ENCODE measurements around the gene FAAP100.
"Not testable (repeated sequence)": the region's sequence is repeated elsewhere in the genome, so short reads cannot be mapped to it uniquely, and the experiment has no call there.

FAAP100 gene

DNA sequence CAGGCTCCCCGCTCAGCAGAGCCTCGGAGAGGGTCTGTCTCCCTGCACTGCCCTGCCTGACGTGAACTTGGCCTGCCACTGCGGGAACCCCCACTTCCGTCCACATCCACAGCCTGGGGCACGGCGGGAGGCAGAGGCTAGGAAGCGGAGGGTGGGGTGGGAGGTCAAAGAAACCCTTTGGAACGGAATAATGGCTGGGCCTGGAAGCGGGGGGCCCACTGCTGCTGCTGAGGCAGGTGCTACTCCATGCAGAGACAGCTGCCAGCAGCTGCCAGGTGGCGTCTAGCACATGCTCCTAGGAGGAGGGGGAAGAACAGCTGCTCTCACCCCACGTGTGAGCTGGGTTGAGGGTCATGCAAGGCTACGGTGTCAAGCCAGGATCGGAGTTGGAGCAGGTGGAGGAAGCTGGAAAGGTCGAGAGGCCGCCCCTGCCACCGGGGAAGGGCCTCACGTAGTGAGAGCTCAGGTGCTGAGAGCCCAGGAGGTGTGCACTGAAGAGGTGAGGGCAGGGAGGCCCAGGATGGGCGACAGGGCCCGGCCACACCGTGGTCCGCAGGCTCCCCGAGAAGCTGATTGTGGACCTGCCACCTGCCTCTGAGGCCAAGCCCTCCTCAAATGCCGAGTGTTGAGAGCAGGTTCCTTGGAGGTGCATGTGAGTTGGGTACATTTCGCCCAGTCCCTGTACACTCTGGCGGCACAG, 14.1 kb downstream of the FAAP100 start:
- DNase-seq, result no peak

DNA sequence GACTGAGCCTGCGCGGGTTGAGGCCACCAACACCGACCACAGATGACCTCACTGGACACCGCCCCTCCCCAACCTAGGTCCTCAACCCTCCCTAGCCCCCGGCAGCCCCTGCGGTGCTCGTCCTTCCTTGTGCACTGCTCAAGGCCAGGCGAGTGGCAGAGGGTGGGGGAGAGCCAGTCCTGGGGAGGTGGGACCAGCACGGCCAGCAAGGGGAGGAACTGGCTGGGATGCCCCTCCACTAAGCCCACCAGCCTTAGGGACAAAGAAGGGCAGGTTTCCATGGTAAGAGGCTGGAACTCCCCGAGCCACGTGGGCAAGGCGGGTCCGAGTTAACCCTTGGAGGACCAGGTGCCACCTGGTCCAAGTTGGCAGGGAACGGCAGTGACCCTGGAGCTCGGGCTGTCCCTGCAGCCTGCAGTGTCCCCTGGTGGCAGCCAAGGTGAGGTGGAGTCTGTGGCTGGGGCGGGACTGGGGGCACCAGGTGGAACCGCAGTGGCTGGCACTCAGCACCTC, 14.8 kb downstream of the FAAP100 start:
- DNase-seq, result peak; percentile 55

DNA sequence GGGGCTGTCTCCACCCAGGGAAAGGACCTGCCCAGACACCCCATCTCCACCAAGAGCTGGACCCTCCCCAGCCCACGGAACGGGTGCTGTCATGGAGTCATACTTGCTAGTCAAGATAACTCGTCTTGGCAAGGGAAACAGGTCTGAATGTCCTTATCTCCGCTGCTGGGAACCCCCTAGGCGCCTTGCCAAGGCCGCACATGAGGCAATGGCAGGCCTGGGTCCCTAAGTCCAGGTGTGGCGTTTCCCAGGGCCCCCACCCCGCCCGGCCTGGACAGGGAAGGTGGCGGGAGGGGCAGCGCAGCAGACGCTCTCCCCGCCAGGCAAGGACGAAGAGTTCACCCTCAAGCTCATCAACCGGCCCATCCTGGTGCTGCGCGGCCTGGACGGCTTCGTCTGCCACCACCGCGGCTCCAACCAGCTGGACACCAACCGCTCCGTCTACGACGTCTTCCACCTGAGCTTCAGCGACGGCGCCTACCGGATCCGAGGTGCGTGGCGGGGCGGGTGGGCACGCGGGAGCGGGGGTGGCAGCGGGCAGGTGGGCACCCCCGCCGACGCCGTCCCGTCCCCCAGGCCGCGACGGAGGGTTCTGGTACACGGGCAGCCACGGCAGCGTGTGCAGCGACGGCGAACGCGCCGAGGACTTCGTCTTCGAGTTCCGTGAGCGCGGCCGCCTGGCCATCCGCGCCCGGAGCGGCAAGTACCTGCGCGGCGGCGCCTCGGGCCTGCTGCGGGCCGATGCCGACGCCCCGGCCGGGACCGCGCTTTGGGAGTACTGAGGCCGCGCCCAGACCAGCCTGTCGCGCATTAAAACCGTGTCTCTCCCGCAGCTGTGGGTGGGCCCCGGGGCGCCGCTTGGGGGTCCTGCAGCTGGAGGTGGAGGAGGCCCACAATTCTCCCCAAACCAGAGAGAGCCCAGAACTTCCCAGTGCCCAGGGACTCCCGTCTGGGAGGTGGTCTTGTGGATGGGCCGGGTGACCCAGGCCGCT, 15.6 kb downstream of the FAAP100 start:
- DNase-seq, result no peak

DNA sequence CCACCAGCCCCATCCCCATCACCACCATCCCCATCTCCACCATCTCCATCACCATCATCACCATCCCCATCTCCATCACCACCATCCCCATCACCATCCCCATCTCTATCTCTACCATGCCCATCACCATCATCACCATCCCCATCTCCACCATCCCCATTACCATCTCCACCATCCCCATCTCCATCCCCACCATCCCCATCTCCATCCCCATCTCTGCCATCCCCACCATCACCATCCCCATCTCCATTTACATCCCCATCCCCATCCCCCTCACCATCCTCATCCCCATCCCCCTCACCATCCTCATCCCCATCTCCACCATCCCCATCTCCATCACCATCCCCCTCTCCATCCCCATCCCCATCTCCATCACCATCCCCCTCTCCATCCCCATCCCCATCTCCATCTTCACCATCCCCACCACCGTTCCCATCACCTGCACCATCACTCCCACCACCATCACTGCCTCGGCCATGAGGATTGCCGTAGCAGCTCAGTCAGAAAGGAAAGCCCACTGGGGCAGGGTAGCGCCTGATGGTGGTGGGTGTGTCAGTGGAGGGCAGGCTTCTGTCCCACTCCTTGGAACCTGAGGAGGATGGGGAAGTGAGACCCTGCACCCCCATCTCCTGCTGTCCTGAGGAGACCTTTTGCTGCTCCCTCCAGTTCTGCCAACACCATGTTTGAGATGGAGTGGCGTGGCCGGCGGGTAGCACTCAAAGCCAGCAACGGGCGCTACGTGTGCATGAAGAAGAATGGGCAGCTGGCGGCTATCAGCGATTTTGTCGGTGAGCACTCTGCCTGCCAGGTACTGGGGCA, 16.5 kb downstream of the FAAP100 start:
- DNase-seq, result no peak

DNA sequence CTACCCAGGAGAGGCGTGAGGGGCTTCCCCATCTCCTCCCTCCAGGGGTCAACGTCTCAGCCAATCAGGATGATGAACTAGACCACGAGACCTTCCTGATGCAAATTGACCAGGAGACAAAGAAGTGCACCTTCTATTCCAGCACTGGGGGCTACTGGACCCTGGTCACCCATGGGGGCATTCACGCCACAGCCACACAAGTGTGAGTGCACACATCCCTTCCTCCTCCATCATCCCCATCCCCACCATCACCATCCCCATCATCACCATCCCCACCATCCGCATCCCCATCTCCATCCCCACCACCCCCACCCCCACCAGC, 17.2 kb downstream of the FAAP100 start:
- DNase-seq, result no peak

DNA sequence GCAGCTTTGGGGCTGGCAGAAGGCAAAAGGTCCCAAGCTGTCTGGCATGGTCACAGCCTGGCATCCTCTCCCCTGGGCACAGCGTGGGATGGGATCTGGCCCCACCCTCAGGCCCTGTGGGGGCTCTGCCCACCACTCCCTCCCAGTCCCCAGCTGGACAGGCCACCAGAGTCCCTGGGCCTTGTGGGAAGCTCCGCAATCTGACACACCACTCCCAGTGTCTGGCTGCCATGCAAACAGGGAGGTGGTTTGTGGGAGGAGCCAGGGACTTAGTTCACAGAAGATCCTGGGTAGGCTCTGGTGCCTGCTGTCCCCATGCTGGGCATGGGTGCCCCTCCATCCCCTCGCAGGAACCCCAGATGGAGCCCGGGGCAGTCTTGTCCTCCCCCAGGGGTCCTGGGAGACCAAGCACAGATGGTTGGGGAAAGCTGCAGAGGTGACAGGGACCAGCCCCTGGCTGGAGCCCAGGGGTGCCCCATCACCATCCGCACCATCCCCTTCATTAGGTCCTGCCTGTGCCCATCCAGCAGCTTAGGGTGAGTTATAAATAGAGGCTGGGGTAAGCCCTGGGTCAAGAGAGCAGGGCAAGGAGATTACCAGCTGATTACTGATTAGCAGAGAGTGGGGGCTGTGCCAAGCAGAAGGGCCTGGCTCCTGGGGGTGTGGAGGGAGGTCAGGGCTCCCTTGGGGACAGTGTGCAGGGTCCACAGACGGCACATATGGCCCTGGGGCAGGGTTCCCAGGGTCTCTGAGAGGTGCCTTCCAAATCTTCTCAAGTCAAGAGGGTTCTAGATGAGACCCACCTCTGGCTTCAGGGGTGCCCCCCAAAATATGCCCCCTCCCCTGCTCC, 17.8 kb downstream of the FAAP100 start:
- DNase-seq, result no peak

DNA sequence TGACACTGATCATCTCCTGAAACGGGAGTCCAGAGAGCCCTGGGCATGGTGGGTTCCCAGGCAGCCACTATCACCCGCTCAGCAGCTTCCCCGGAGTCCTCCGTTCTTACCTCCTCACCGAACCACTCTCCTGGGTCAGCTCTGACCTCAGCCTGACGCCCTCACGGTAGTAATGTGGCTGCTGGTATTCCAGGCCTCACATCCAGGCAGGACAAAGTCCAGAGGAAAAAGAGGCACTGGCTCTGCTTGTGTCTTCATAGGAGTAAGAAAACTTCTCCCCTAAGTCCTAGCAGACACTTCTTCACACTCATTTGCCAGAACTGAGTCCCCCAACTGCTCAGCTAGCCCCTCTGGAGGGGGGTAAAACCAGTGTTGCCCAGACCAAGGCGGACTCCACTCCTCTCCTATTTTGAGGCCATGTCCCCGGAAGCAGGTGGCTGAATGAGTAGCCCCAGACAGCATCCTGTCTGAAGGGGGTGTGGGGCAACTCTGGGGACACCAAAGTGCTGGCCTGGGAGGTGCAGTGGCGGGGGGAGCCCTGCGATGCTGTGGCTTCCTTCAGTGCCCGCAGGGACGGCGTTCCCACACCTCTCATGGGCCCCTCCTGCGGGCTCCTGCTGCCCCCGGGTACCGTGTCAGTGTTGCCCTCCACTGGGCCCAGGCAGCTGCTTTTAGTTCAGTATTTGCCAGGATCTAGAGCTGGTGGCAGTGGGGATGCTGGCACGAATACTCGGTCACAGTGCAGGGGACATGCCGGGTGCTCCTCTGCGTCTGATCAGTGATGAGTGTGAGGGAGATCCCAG, 18.6 kb downstream of the FAAP100 start:
- no peak for DNase-seq

DNA sequence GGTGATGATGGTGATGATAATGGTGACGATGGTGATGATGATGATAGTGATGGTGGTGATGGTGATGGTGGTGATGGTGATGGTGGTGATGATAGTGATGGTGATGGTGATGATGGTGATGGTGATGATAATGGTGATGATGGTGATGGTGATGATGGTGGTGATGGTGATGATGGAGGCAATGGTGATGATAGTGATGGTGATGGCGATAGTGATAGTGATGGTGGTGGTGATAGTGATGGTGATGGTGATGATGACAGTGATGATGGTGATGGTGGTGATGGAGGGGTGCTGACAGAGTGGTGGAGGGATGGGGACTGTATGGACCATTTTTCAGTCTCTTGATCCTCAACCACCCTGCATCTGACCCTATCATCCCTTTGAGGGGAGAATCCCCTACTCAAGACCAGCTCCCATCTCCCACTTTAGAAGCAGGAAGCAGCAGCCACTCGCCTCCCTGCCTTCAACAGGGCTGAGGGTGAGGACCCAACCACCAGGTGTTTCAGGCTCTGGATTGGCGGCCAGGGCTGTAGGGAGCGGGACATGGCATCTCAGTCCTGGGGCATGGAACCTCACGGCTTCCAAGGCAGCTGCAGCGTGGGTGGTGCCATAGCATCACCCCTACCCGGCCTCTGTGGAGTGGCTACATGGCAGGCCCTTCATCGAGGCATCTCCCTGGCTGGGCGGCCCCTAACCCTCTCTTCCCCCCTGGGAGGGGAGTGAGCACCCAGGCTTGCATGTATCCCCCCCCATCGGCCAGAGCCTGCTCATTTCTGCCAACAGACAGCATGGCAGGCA, 19.5 kb downstream of the FAAP100 start:
- DNase-seq, result no peak

DNA sequence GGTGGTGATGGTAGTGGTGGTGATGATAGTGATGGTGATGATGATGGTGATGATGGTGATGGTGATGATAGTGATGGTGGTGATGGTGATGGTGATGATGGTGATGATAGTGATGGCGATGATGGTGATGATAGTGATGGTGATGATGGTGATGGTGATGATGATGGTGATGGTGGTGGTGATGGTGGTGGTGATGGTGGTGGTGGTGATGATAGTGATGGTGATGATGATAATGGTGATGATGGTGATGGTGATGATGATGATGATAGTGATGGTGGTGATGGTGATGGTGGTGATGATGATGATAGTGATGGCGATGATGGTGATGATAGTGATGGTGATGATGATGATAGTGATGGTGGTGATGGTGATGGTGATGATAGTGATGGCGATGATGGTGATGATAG, 20.2 kb downstream of the FAAP100 start:
- not testable (repeated sequence) for DNase-seq

DNA sequence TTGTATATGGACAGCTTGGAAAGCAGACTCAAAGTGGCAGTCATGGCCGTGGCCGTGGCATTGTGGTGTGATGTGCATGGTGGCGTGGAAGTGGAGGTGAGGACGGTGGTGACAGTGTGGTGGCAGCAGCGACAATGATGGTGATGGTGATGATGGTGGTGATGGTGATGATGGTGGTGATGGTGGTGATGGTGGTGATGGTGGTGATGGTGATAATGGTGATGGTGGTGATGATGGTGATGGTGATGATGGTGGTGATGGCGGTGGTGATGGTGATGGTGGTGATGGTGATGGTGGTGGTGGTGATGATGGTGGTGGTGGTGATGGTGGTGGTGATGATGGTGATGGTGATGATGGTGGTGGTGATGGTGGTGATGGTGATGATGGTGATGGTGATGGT, 21.1 kb downstream of the FAAP100 start:
- not testable (repeated sequence) for DNase-seq

DNA sequence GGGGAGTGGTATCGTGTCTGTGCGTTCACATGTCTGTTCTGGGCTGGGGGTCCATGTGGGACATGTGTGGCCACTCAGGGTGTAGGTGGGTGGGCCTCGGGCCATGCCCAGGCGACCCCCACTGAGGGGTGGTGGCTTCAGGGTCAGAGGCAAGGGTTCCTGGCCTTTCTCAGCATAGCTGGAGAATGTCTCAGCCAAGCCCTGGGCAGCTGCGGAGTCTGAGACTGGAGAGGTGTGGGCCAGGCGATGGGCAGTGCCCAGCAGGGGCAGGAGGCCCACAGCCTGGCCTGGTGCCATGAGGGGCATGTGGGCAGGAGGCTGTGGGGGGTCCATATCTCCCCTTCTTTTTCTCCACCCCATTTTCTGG, 22.7 kb downstream of the FAAP100 start:
- DNase-seq, result no peak

DNA sequence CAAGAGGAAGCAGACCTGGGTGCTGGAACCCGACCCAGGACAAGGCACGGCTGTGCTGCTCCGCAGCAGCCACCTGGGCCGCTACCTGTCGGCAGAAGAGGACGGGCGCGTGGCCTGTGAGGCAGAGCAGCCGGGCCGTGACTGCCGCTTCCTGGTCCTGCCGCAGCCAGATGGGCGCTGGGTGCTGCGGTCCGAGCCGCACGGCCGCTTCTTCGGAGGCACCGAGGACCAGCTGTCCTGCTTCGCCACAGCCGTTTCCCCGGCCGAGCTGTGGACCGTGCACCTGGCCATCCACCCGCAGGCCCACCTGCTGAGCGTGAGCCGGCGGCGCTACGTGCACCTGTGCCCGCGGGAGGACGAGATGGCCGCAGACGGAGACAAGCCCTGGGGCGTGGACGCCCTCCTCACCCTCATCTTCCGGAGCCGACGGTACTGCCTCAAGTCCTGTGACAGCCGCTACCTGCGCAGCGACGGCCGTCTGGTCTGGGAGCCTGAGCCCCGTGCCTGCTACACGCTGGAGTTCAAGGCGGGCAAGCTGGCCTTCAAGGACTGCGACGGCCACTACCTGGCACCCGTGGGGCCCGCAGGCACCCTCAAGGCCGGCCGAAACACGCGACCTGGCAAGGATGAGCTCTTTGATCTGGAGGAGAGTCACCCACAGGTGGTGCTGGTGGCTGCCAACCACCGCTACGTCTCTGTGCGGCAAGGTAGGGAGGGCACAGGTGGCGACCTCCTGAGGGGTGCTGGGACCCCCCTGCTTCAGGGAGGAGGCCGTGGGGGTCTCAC, 23.3 kb downstream of the FAAP100 start:
- no peak for DNase-seq

DNA sequence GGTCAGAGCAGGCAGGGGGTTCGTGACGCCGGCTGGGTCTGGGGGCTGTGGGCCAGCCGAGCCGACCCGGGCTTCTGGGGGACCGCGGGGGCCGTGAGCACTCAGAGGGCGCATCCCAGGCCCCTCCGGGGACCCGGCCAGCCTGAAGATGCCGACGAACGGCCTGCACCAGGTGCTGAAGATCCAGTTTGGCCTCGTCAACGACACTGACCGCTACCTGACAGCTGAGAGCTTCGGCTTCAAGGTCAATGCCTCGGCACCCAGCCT, 23.8 kb downstream of the FAAP100 start:
- DNase-seq, result no peak

DNA sequence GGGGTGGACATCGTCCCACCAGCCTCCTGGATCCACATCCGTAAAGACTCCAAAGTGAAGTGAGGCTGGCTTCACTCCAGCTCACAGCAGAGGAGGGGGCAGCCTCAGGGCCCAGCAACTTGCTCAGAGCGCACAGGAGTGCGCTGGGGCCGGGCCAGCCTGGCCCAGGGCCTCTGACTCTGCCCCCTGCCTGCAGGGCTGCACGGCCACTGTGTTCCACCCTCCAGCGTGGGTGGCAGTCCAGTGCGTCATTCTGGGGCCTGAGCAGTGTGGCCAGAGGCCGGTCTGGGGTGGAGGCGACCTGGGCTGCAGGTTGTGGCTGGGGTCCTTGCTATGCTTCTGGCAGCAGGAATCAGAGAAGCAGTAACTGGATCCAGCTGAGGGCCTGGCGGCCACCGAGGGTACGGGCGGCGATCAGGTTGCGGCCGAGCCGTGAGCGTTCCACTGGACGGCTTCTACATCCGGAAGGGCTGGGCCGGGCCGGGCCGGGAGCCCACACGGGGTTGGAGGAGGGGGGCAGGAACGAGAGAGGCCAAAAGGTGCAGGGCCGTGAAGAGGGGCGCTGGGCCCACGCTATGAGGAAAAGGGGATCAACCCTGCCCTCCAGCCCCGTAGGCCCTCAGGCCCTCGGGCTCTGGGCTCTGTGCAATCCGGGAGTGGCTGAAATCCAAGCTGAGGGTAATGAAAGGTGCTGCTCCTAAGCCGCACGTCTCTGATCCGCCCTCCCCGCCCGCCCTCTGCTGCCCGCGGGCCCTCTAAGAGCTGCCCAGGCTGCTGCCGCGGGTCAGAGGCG, 24.4 kb downstream of the FAAP100 start, which contains the start of gene FSCN2:
Gene FSCN2 (plus strand): TSS at position 787 of the 793 bp plus-strand sequence. CDS start 155 bp downstream, outside the sequence.
- no peak for DNase-seq

DNA sequence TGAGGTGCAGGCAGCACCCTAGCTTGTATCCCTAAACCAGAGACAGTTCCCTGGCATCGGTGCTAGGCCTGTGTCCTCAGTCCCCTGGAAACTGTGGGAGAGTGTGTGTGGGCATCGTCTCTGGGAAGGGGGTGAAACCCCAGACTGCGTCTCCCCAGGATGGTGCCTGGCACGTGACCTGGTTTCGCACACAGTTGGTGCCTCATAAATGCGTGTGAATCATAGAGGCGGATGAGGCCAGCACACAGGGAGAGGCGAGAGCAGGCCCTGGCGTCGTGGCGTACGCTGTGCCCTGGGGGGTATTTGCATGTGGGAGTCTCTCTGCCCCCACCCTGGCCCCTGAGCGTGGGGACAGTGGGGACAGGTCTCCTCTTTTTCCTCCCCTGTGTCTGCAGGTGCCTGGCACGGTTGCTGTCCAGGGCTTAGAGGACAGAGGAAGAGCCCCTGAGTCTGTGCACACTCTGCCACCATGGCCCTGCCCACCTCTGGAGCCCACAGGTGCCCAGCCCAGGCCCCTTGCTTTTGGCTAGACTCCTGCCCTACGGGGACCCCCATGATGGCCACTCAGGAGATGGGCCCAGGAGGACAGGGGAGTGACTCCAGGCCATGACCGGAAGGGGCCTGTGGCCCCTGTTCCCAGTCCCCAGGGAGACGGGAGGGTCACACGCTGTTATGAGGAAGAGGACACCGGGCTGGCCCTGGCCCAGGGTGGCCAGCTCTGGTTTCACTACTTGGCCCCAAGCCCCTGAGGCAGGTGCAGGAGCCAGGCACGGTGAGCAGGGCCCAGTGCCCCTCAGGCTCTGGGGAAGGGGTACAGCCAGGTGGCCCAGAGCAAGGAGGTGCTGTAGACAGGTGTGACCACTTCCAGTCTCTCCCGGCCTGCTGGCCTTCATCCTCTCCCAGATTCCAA, 25.2 kb downstream of the FAAP100 start:
- DNase-seq, result no peak

DNA sequence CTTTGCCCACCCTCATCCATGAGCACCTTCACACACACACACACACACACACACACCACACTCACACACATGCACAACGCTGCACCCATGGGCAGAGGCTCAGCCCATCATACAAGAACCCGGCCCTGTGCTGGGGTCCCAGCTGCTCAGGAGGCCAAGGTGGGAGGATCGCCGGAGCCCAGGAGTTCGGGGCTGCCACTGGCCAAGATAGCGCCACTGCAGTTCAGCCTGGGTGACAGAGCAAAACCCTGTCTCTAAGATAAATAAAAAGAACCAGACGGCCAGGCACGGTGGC, 27.3 kb downstream of the FAAP100 start:
- no peak for DNase-seq

DNA sequence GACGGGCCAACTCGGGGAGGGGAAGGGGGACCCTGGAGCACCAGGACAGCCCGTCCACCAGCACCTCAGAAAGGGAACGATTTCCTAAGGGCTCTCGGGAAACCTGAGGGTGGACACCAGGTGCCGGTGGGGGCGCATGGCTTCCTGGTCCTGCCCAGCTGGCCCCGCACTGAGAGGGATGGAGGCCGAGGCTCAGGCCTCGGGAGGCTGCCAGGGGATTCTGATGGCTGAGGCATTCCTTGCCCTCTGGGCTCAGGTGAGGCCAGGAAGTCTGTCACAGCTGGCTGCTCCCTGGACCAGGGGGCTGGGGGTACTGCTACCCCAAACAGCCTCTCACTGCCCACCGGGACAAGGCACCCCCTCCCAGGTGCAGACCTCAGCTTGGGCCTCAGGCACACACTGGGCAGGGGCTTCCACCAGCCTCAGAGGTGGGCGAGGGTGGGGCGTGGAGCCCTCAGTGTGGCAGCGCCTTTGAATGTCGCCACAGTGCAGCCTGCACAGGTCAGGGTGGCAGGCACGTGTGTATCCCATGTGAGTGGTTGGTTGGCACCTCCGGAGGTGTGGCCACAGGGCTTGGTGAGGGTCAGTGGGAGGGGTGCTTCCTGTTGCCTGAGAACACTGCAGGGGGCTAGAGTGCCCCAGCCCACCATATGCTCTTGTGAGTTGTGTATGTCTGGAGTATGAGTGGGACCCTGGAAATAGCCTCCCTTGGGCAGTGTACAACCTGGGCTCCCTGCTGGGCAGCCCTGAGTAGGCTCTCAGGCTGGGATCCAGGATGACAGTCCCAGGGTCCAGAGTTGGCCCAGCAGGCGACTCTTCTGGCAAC, 27.9 kb downstream of the FAAP100 start:
- DNase-seq, result no peak
